Skeletal muscle satellite cell (primary cell): ENCODE measurements around the gene ABTB2.
"Not testable (repeated sequence)": the region's sequence is repeated elsewhere in the genome, so short reads cannot be mapped to it uniquely, and the experiment has no call there.

ENCODE experiments used
- H3K27me3 ChIP-seq: 2 replicates; pipeline ENCODE4 v1.7.0; 2013; ENCODE audit warnings: low read length; ENCODE audit not compliant: control insufficient read depth, insufficient read depth
- H3K36me3 ChIP-seq: 2 replicates; pipeline ENCODE4 v1.7.0; 2013; ENCODE audit warnings: mild to moderate bottlenecking, control low read depth, low read length; ENCODE audit not compliant: insufficient read depth
- H3K4me1 ChIP-seq: 2 replicates; pipeline ENCODE4 v1.7.0; 2013; ENCODE audit warnings: low read length; ENCODE audit not compliant: control insufficient read depth, insufficient read depth
- H3K4me2 ChIP-seq: 2 replicates; pipeline ENCODE4 v1.7.0; 2013; ENCODE audit warnings: mild to moderate bottlenecking, low read length
- H3K4me3 ChIP-seq: 2 replicates; pipeline ENCODE4 v1.7.0; 2013; ENCODE audit warnings: low read length
- H3K9ac ChIP-seq: 2 replicates; pipeline ENCODE4 v1.7.0; 2013; ENCODE audit warnings: mild to moderate bottlenecking, low read depth, low read length, moderate library complexity
- H3K9me3 ChIP-seq: replicated peaks from 2 replicates; pipeline ENCODE4 v1.7.0; 2013; ENCODE audit warnings: mild to moderate bottlenecking, control low read depth, low read length

The ABTB2 gene

GRCh38 chr11:34184505-34185015 is 173.2 kb downstream of the ABTB2 start:
- Histone ChIP-seq H3K9ac (no peak overlapping the region), H3K4me3 (no peak overlapping the region), H3K4me2 (no peak overlapping the region), H3K36me3 (no peaks in the 10 kb centered on the region), H3K4me1 (no peaks in the 10 kb centered on the region), H3K27me3 (peaks cover 11% of the 10 kb centered on the region), H3K9me3 (no peaks in the 10 kb centered on the region)

GRCh38 chr11:34183848-34184391 is 173.9 kb downstream of the ABTB2 start:
- no peak overlapping the region for H3K9ac ChIP-seq
- H3K4me1 ChIP-seq = no peaks in the 10 kb centered on the region
- H3K27me3 ChIP-seq = peaks cover 11% of the 10 kb centered on the region
- no peak overlapping the region for H3K4me3 ChIP-seq
- H3K4me2 ChIP-seq = no peak overlapping the region
- no peaks in the 10 kb centered on the region for H3K9me3 ChIP-seq
- no peaks in the 10 kb centered on the region for H3K36me3 ChIP-seq

GRCh38 chr11:34182921-34183685 is 174.7 kb downstream of the ABTB2 start:
- Histone ChIP-seq H3K4me2 (no peak overlapping the region), H3K9me3 (no peaks in the 10 kb centered on the region), H3K4me1 (no peaks in the 10 kb centered on the region), H3K9ac (no peak overlapping the region), H3K36me3 (no peaks in the 10 kb centered on the region), H3K27me3 (peaks cover 8% of the 10 kb centered on the region), H3K4me3 (no peak overlapping the region)

GRCh38 chr11:34182425-34182824 is 175.4 kb downstream of the ABTB2 start:
- no peaks in the 10 kb centered on the region for H3K36me3 ChIP-seq
- H3K9me3 ChIP-seq = no peaks in the 10 kb centered on the region
- no peak overlapping the region for H3K4me3 ChIP-seq
- H3K4me2 ChIP-seq = no peak overlapping the region
- no peaks in the 10 kb centered on the region for H3K4me1 ChIP-seq
- peaks cover 4% of the 10 kb centered on the region for H3K27me3 ChIP-seq
- no peak overlapping the region for H3K9ac ChIP-seq

GRCh38 chr11:34181856-34182405 is 175.9 kb downstream of the ABTB2 start:
- no peak overlapping the region for H3K9ac ChIP-seq
- peaks cover under 1% of the 10 kb centered on the region for H3K27me3 ChIP-seq
- H3K4me1 ChIP-seq = no peaks in the 10 kb centered on the region

GRCh38 chr11:34181251-34181650 is 176.6 kb downstream of the ABTB2 start:
- Histone ChIP-seq H3K36me3 (no peaks in the 10 kb centered on the region), H3K9me3 (no peaks in the 10 kb centered on the region), H3K4me3 (no peak overlapping the region), H3K4me1 (no peaks in the 10 kb centered on the region), H3K9ac (no peak overlapping the region), H3K27me3 (no peaks in the 10 kb centered on the region), H3K4me2 (no peak overlapping the region)

More at GRCh38 chr11:34181856-34182405, 175.9 kb downstream of the ABTB2 start:
- H3K36me3 ChIP-seq = no peaks in the 10 kb centered on the region
- H3K4me3 ChIP-seq = no peak overlapping the region
- H3K9me3 ChIP-seq = no peaks in the 10 kb centered on the region
- no peak overlapping the region for H3K4me2 ChIP-seq

GRCh38 chr11:34180814-34181165 is 177.0 kb downstream of the ABTB2 start:
- not testable (repeated sequence) for H3K9ac ChIP-seq, H3K4me1 ChIP-seq, H3K9me3 ChIP-seq, H3K36me3 ChIP-seq, H3K4me2 ChIP-seq, H3K4me3 ChIP-seq, H3K27me3 ChIP-seq

GRCh38 chr11:34180040-34180813 is 177.6 kb downstream of the ABTB2 start:
- H3K9me3 ChIP-seq = no peaks in the 10 kb centered on the region
- no peaks in the 10 kb centered on the region for H3K36me3 ChIP-seq
- no peak overlapping the region for H3K4me3 ChIP-seq
- no peaks in the 10 kb centered on the region for H3K27me3 ChIP-seq
- no peak overlapping the region for H3K9ac ChIP-seq
- no peak overlapping the region for H3K4me2 ChIP-seq
- H3K4me1 ChIP-seq = no peaks in the 10 kb centered on the region

GRCh38 chr11:34179026-34179675 is 178.7 kb downstream of the ABTB2 start:
- no peaks in the 10 kb centered on the region for H3K27me3 ChIP-seq
- peaks cover 4% of the 10 kb centered on the region for H3K4me1 ChIP-seq
- H3K9ac ChIP-seq = no peak overlapping the region

GRCh38 chr11:34178209-34178821 is 179.5 kb downstream of the ABTB2 start:
- Histone ChIP-seq H3K4me1 (peaks cover 4% of the 10 kb centered on the region), H3K9ac (no peak overlapping the region), H3K36me3 (no peaks in the 10 kb centered on the region), H3K27me3 (no peaks in the 10 kb centered on the region), H3K9me3 (no peaks in the 10 kb centered on the region), H3K4me3 (no peak overlapping the region), H3K4me2 (no peak overlapping the region)

More at GRCh38 chr11:34179026-34179675, 178.7 kb downstream of the ABTB2 start:
- Histone ChIP-seq H3K4me3 (no peak overlapping the region), H3K9me3 (no peaks in the 10 kb centered on the region), H3K36me3 (no peaks in the 10 kb centered on the region), H3K4me2 (no peak overlapping the region)
